ENCODE results near the gene CRYGN.

- TF ChIP-seq, protein P1, sequence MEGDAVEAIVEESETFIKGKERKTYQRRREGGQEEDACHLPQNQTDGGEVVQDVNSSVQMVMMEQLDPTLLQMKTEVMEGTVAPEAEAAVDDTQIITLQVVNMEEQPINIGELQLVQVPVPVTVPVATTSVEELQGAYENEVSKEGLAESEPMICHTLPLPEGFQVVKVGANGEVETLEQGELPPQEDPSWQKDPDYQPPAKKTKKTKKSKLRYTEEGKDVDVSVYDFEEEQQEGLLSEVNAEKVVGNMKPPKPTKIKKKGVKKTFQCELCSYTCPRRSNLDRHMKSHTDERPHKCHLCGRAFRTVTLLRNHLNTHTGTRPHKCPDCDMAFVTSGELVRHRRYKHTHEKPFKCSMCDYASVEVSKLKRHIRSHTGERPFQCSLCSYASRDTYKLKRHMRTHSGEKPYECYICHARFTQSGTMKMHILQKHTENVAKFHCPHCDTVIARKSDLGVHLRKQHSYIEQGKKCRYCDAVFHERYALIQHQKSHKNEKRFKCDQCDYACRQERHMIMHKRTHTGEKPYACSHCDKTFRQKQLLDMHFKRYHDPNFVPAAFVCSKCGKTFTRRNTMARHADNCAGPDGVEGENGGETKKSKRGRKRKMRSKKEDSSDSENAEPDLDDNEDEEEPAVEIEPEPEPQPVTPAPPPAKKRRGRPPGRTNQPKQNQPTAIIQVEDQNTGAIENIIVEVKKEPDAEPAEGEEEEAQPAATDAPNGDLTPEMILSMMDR (IDR thresholded peaks at IDR 0.05) = no peak
- TF ChIP-seq POLR2AphosphoS5 (IDR thresholded peaks at IDR 0.05) = no peak
- no peak for TF ChIP-seq POLR2A (IDR thresholded peaks at IDR 0.05)
Observed at GRCh38 chr7:151457534-151457933, 17.6 kb upstream of the CRYGN start.
